ENCODE results near the gene DENND6B. TPM values are rescaled to one million over a fixed set of nuclear protein-coding genes. Genes with fewer than 3 reads are reported as not detected.

The DENND6B gene
- total and polyA plus RNA-seq, 2 of the 13 experiments (the other 11 are each of a cell fraction or from before 2014, with no cell fraction given), result 0.95 to 3.8 TPM

GRCh38 chr22:50260801-50261614, 65.8 kb downstream of the DENND6B start (continued):
- TF ChIP-seq, protein P1, sequence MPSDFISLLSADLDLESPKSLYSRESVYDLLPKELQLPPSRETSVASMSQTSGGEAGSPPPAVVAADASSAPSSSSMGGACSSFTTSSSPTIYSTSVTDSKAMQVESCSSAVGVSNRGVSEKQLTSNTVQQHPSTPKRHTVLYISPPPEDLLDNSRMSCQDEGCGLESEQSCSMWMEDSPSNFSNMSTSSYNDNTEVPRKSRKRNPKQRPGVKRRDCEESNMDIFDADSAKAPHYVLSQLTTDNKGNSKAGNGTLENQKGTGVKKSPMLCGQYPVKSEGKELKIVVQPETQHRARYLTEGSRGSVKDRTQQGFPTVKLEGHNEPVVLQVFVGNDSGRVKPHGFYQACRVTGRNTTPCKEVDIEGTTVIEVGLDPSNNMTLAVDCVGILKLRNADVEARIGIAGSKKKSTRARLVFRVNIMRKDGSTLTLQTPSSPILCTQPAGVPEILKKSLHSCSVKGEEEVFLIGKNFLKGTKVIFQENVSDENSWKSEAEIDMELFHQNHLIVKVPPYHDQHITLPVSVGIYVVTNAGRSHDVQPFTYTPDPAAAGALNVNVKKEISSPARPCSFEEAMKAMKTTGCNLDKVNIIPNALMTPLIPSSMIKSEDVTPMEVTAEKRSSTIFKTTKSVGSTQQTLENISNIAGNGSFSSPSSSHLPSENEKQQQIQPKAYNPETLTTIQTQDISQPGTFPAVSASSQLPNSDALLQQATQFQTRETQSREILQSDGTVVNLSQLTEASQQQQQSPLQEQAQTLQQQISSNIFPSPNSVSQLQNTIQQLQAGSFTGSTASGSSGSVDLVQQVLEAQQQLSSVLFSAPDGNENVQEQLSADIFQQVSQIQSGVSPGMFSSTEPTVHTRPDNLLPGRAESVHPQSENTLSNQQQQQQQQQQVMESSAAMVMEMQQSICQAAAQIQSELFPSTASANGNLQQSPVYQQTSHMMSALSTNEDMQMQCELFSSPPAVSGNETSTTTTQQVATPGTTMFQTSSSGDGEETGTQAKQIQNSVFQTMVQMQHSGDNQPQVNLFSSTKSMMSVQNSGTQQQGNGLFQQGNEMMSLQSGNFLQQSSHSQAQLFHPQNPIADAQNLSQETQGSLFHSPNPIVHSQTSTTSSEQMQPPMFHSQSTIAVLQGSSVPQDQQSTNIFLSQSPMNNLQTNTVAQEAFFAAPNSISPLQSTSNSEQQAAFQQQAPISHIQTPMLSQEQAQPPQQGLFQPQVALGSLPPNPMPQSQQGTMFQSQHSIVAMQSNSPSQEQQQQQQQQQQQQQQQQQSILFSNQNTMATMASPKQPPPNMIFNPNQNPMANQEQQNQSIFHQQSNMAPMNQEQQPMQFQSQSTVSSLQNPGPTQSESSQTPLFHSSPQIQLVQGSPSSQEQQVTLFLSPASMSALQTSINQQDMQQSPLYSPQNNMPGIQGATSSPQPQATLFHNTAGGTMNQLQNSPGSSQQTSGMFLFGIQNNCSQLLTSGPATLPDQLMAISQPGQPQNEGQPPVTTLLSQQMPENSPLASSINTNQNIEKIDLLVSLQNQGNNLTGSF (CRISPR knock-in tag; IDR thresholded peaks at IDR 0.05), result no peak
- no peak for TF ChIP-seq GFI1 (CRISPR knock-in tag; IDR thresholded peaks at IDR 0.05; ENCODE audit: borderline replicate concordance)
- no peak for TF ChIP-seq KDM5A (IDR thresholded peaks at IDR 0.05; ENCODE audit: borderline replicate concordance, low read length)
- TF ChIP-seq, protein P2, sequence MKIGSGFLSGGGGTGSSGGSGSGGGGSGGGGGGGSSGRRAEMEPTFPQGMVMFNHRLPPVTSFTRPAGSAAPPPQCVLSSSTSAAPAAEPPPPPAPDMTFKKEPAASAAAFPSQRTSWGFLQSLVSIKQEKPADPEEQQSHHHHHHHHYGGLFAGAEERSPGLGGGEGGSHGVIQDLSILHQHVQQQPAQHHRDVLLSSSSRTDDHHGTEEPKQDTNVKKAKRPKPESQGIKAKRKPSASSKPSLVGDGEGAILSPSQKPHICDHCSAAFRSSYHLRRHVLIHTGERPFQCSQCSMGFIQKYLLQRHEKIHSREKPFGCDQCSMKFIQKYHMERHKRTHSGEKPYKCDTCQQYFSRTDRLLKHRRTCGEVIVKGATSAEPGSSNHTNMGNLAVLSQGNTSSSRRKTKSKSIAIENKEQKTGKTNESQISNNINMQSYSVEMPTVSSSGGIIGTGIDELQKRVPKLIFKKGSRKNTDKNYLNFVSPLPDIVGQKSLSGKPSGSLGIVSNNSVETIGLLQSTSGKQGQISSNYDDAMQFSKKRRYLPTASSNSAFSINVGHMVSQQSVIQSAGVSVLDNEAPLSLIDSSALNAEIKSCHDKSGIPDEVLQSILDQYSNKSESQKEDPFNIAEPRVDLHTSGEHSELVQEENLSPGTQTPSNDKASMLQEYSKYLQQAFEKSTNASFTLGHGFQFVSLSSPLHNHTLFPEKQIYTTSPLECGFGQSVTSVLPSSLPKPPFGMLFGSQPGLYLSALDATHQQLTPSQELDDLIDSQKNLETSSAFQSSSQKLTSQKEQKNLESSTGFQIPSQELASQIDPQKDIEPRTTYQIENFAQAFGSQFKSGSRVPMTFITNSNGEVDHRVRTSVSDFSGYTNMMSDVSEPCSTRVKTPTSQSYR (CRISPR knock-in tag; IDR thresholded peaks at IDR 0.05; ENCODE audit: borderline replicate concordance), result no peak
- no peak for TF ChIP-seq RFX1 (IDR thresholded peaks at IDR 0.05)
- TF ChIP-seq AGO1 (IDR thresholded peaks at IDR 0.05; ENCODE audit: low read depth, low read length, poor library complexity, severe bottlenecking), result no peak
- no peak for TF ChIP-seq FOXJ3 (CRISPR knock-in tag; IDR thresholded peaks at IDR 0.05; ENCODE audit: borderline replicate concordance)
- TF ChIP-seq IRF1 (CRISPR knock-in tag; IDR thresholded peaks at IDR 0.05; ENCODE audit: low read depth), result no peak
- no peak for TF ChIP-seq ZNF335 (CRISPR knock-in tag; IDR thresholded peaks at IDR 0.05)
- no peak for TF ChIP-seq TFE3 (CRISPR knock-in tag; IDR thresholded peaks at IDR 0.05)
- no peak for TF ChIP-seq CHD2 (IDR thresholded peaks at IDR 0.05; ENCODE audit: low read depth, low read length)
- TF ChIP-seq ZNF274 (CRISPR knock-in tag; IDR thresholded peaks at IDR 0.05), result peak; percentile 75; the same call in 1 of the 2 replicates
- 0 out of 2 replicates have a peak, but pooled peaks have one; percentile 18 for TF ChIP-seq SALL2 (CRISPR knock-in tag; IDR thresholded peaks at IDR 0.05)
- no peak for TF ChIP-seq ZNF567 (CRISPR knock-in tag; IDR thresholded peaks at IDR 0.05; ENCODE audit: borderline replicate concordance)
- no peak for TF ChIP-seq ZNF234 (CRISPR knock-in tag; conservative IDR thresholded peaks at IDR 0.05)
- no peak for TF ChIP-seq XRCC5 (optimal IDR thresholded peaks at IDR 0.05; ENCODE audit: low read length)
- TF ChIP-seq SIX4 (CRISPR knock-in tag; IDR thresholded peaks at IDR 0.05), result no peak
- peak; percentile 61; the same call in 1 of the 2 replicates for TF ChIP-seq KMT2A (CRISPR knock-in tag; IDR thresholded peaks at IDR 0.05)
- TF ChIP-seq PCBP1 (IDR thresholded peaks at IDR 0.05; ENCODE audit: borderline replicate concordance, low read depth, low read length), result no peak

Data from HepG2 (cell line).